Osteoblast (primary cell): ENCODE measurements around the gene MIR17HG. TPM values are rescaled to one million over a fixed set of nuclear protein-coding genes. Genes with fewer than 3 reads are reported as not detected.

Source experiments
- DNase-seq: peaks from one replicate; pipeline ENCODE4 v3.0.0; 2011; ENCODE audit warnings: low spot score, mixed read lengths; ENCODE audit not compliant: insufficient read length; ENCODE audit errors: missing footprints
- H2AFZ ChIP-seq: 2 replicates; pipeline ENCODE4 v1.6.0; 2011; ENCODE audit warnings: mild to moderate bottlenecking, low read length
- H3K27ac ChIP-seq: 2 replicates; pipeline ENCODE4 v1.5.1; 2011; ENCODE audit warnings: mild to moderate bottlenecking, low read depth, low read length, moderate library complexity
- H3K27me3 ChIP-seq: 2 replicates; pipeline ENCODE4 v1.6.0; 2012; ENCODE audit warnings: mild to moderate bottlenecking, control low read depth, inconsistent platforms, low read length, moderate library complexity; ENCODE audit not compliant: insufficient read depth
- H3K36me3 ChIP-seq: 2 replicates; pipeline ENCODE4 v1.5.1; 2011; ENCODE audit warnings: mild to moderate bottlenecking, low read length, control low read depth, moderate library complexity; ENCODE audit not compliant: insufficient read depth
- H3K4me1 ChIP-seq: 2 replicates; pipeline ENCODE4 v1.5.1; 2011; ENCODE audit warnings: mild to moderate bottlenecking, low read length, control low read depth, moderate library complexity; ENCODE audit not compliant: insufficient read depth
- H3K4me2 ChIP-seq: 2 replicates; pipeline ENCODE4 v1.6.0; 2011; ENCODE audit warnings: mild to moderate bottlenecking, low read length; ENCODE audit not compliant: insufficient read depth
- H3K4me3 ChIP-seq: fragments of 200-600 bp; sonication (generic); 3 replicates; pipeline ENCODE4 v1.5.1; 2012; ENCODE audit warnings: mild to moderate bottlenecking, low read length, inconsistent platforms; ENCODE audit not compliant: insufficient read depth
- H3K79me2 ChIP-seq: 2 replicates; pipeline ENCODE4 v1.6.0; 2012; ENCODE audit warnings: mild to moderate bottlenecking, low read length, control low read depth, inconsistent platforms; ENCODE audit not compliant: insufficient read depth
- H3K9me3 ChIP-seq: 2 replicates; pipeline ENCODE4 v1.5.1; 2011; ENCODE audit warnings: low read depth, low read length, control low read depth
- H4K20me1 ChIP-seq: 2 replicates; pipeline ENCODE4 v1.6.0; 2012; ENCODE audit warnings: mild to moderate bottlenecking, low read length, control low read depth; ENCODE audit not compliant: insufficient read depth
- CTCF ChIP-seq: IDR thresholded peaks from 2 replicates; pipeline ENCODE4 v1.5.1; 2011; ENCODE audit warnings: mild to moderate bottlenecking, low read depth, low read length, moderate library complexity; ENCODE audit errors: extremely low read depth
- total RNA-seq: library from RNA; depleted of rRNA; stranded (reverse); fragments of >200 nt; gene quantifications from 2 replicates; pipeline ENCODE4 v1.2.3, GENCODE V29; 2012

Gene MIR17HG
- total RNA-seq, 1 donor, result 4.0 TPM

- no peak overlapping the region for H3K4me2 ChIP-seq
- H3K4me1 ChIP-seq, result no peaks in the 10 kb centered on the region
- peak overlapping the region; percentile 9 for H2AFZ ChIP-seq
- H3K27me3 ChIP-seq, result no peaks in the 10 kb centered on the region
- no peak overlapping the region for H3K4me3 ChIP-seq
- TF ChIP-seq CTCF, result no peak
- DNase-seq, result no peak
- no peaks in the 10 kb centered on the region for H4K20me1 ChIP-seq
- H3K36me3 ChIP-seq, result no peaks in the 10 kb centered on the region
- no peaks in the 10 kb centered on the region for H3K79me2 ChIP-seq
- H3K27ac ChIP-seq, result no peak overlapping the region
- no peaks in the 10 kb centered on the region for H3K9me3 ChIP-seq
Measured at GRCh38 chr13:91311491-91311890, 36.0 kb upstream of the MIR17HG start.

- DNase-seq, result no peak
- TF ChIP-seq CTCF, result no peak
- no peaks in the 10 kb centered on the region for H3K79me2 ChIP-seq
- H4K20me1 ChIP-seq, result no peaks in the 10 kb centered on the region
- H3K27me3 ChIP-seq, result no peaks in the 10 kb centered on the region
- no peaks in the 10 kb centered on the region for H3K4me1 ChIP-seq
- H3K4me2 ChIP-seq, result no peak overlapping the region
- H3K9me3 ChIP-seq, result no peaks in the 10 kb centered on the region
- no peak overlapping the region for H3K27ac ChIP-seq
- H2AFZ ChIP-seq, result no peak overlapping the region
- H3K36me3 ChIP-seq, result no peaks in the 10 kb centered on the region
- no peak overlapping the region for H3K4me3 ChIP-seq
Measured at GRCh38 chr13:91312324-91312723, 35.2 kb upstream of the MIR17HG start.

- Histone ChIP-seq H3K4me2 (peak overlapping the region; percentile 38), H3K27ac (no peak overlapping the region), H3K27me3 (no peaks in the 10 kb centered on the region), H3K4me3 (no peak overlapping the region), H3K9me3 (no peaks in the 10 kb centered on the region), H4K20me1 (no peaks in the 10 kb centered on the region), H2AFZ (peak overlapping the region; percentile 43), H3K4me1 (no peaks in the 10 kb centered on the region), H3K79me2 (no peaks in the 10 kb centered on the region), H3K36me3 (no peaks in the 10 kb centered on the region)
- DNase-seq, result no peak
- TF ChIP-seq CTCF, result peak; percentile 27
Measured at GRCh38 chr13:91313103-91313502, 34.4 kb upstream of the MIR17HG start.

GRCh38 chr13:91313581-91313980 is 33.9 kb upstream of the MIR17HG start:
- no peak overlapping the region for H3K27ac ChIP-seq
- H3K4me2 ChIP-seq, result no peak overlapping the region
- no peak for TF ChIP-seq CTCF
- no peaks in the 10 kb centered on the region for H4K20me1 ChIP-seq
- no peaks in the 10 kb centered on the region for H3K9me3 ChIP-seq
- DNase-seq, result no peak
- no peak overlapping the region for H2AFZ ChIP-seq
- H3K4me3 ChIP-seq, result no peak overlapping the region
- no peaks in the 10 kb centered on the region for H3K79me2 ChIP-seq
- H3K4me1 ChIP-seq, result no peaks in the 10 kb centered on the region
- H3K27me3 ChIP-seq, result no peaks in the 10 kb centered on the region
- H3K36me3 ChIP-seq, result no peaks in the 10 kb centered on the region
